ENCODE results near the gene FOXP1.

The FOXP1 gene

GRCh38 chr3:71070497-71071463 lies 512.7 kb downstream of the FOXP1 start:
- no peak for DNase-seq (ENCODE audit: extremely low read depth in 1 of 2, low read depth in 1 of 2)

GRCh38 chr3:71069797-71070196 lies 513.7 kb downstream of the FOXP1 start:
- peak in 1 of 2 donors; percentile 51 for DNase-seq (ENCODE audit: extremely low read depth in 1 of 2, low read depth in 1 of 2)

DNA sequence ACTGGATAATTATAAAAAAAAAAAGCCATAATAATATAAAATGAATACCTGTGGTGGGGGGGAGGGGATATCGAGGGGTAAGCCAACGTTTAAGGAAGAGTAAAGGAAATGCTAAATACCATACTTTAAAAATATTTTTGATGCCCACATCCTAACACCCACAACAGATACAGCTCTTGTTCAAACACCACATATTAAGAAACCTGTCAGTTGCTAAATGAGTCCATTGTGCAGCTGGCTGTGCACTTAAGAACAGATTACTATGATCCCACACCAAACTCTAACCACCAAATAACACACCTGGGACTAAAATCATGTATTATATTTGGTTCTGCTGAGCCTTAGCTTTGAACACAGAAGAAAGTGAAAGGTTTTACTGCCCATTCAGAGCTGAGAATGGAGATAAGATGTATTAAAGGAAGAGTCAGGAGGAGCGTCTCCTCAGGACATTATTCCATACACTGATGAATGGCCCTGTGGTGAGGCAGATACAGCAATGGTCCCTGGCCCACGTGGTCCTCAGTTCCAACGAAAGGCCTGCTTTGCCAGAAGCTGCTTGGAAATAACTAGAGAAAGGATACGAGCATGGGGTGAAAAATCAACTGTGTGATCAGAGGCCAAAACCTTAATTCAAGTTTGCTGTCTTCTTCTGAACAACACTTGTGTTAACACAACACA lies 515.4 kb downstream of the FOXP1 start:
- DNase-seq (ENCODE audit: extremely low read depth in 1 of 2, low read depth in 1 of 2): no peak

DNA sequence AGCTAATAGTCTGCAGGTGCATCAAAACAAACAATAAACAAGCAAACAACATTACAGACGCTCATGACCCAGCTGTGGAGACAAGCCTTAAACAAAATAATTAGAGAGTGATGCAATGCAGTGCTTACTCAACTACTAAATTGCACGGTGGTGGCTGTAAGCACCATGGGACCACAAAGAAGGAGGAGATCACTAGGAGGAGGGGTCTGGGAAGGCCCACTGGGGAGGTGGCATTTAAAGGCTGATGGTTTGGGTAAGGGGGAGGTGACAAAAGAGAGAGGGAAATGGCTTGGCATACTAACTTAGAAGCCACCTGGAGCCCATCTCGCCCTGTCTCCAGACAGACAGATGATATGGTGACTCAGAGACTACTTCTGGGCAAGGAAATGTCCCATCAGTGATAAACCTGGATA lies 516.7 kb downstream of the FOXP1 start:
- DNase-seq (ENCODE audit: extremely low read depth in 1 of 2, low read depth in 1 of 2): no peak

GRCh38 chr3:71066356-71066755 lies 517.2 kb downstream of the FOXP1 start:
- DNase-seq (ENCODE audit: extremely low read depth in 1 of 2, low read depth in 1 of 2): no peak

GRCh38 chr3:71065764-71066013 lies 517.8 kb downstream of the FOXP1 start:
- no peak for DNase-seq (ENCODE audit: extremely low read depth in 1 of 2, low read depth in 1 of 2)

DNA sequence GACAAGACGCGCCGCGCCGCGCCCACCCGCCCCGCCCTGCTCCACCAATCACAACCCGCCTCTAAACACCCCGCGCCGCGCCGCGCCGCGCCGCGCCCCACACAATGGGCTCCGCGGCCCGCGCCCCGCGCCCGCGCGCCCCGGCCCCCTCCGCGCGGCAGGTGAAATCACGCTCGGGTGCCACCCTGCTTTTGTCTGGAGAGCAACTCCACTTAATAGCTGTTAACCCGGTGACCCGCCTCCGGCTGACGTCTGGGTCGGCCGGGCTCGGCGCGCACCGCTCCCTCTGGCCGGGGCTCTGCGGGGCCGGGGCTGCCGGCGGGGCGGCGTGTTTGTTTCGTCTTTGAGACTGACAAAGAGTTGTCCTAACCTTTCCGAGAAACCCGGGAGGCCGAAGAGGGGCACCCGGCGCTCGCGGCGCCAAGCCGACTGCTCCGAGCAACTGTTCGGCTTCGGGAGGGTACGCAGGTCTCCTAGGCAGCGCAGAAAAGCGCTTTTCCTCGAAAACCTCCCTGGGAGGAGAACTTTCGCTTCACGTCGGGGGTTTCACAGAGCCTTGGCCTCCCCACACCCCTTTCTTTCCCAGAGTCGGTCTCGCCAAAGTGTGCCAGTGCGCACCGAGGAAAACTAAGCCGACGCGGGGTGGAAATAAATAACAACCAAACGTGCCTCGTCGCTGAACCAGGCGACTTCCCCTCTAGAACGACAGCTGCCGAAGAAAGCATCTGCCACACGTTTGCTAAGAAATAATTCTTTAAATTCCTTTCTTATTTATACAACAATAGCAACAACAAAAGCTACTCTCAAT lies 518.4 kb downstream of the FOXP1 start:
- DNase-seq (ENCODE audit: extremely low read depth in 1 of 2, low read depth in 1 of 2): peak in 1 of 2 donors; percentile 47

- peak in 1 of 2 donors; percentile 46 for DNase-seq (ENCODE audit: extremely low read depth in 1 of 2, low read depth in 1 of 2)
Observed at GRCh38 chr3:71064291-71064955, 519.1 kb downstream of the FOXP1 start.

GRCh38 chr3:71063773-71064290 lies 519.7 kb downstream of the FOXP1 start:
- no peak for DNase-seq (ENCODE audit: extremely low read depth in 1 of 2, low read depth in 1 of 2)

DNA sequence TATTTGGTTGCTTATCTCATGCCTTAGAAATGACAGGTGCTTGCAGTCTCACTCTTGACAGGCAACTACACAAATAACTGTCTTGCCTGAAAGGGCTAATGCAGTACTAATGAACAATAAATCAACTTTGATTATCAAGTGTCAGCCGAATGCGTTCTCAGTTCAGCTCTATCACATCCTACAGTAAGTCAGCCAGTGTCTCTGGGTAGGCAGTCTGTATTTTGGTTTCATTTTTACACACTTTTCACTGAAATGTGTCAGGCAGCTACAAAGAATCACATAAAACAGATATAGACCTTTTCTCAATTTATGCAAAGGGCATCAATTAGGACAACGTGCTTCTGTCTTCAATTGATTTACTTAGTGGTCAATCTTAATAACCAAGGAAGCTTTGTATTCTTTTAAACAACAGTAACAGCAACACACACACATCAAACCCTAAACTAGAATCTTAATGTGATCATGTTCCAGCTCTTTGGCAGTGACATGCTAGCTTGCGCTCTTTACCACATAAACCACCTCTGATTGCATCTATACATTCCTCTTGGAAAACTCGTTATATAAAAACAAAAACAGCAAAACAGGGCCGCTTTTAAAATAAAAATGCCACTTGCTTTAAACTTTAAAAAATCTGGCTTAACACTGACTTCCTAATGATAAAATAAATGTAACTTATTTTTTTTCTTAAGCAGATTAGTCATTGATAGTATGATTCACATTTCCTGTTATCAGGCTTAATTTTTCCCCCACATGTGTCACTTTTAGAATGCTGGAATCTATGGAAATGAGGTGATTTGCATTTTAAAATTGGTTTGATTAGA lies 520.4 kb downstream of the FOXP1 start:
- no peak for DNase-seq (ENCODE audit: extremely low read depth in 1 of 2, low read depth in 1 of 2)

GRCh38 chr3:71062037-71062932 lies 521.2 kb downstream of the FOXP1 start:
- no peak for DNase-seq (ENCODE audit: extremely low read depth in 1 of 2, low read depth in 1 of 2)

DNA sequence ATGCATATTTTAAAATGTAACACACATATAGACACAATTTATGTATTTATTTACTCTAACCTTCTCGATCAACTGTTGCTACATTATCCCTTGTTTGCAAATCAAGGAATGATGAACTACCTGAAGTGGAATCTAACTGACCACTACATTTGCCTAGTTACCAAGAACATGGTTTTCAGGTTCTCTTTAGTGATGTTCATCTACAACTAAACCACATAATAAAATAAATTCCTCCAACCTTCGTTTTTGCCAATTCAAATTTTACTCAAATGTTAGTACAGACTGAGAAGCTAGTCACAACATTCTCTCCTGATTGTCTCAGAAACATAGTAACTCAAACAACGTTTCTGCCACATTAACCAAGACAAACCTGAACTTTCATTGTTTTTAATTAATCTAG lies 521.9 kb downstream of the FOXP1 start:
- DNase-seq (ENCODE audit: extremely low read depth in 1 of 2, low read depth in 1 of 2): no peak

DNA sequence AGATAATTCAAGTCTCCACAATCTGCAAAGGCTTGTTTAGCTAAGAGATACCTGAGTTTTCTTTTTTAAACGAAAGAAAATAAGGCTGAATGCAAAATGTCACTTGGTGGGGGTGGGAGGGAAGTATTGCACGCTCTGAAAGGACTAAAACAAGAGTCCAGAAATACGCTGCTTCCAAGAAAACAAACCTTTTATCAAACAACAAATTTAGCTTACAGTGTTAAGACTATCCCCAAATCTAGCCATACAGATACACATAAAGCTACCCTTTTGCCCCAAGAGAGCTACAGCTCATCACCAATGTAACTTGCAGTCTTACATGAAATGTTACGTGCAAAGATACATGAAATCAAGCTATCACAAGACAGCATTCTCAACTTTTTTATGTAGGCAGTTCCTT lies 522.5 kb downstream of the FOXP1 start:
- no peak for DNase-seq (ENCODE audit: extremely low read depth in 1 of 2, low read depth in 1 of 2)

DNA sequence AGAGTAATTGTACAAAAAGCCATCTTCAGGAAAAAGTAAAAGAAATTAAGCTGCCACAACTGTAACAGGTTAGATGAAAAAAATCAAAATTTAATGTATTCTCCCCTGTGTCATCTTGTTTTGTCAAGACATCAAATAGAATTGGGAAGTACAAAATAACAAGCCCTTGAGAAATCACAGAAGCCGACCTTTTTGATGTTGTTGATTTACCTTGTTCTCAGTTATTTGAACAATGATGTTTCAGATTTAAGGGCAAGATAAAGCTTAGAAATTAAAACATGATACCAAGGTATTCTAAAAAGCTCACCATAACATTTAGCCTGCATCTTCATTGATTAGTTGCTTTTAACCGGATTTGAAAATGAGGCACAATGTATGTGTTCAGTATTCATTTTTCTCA lies 523.0 kb downstream of the FOXP1 start:
- no peak for DNase-seq (ENCODE audit: extremely low read depth in 1 of 2, low read depth in 1 of 2)

DNA sequence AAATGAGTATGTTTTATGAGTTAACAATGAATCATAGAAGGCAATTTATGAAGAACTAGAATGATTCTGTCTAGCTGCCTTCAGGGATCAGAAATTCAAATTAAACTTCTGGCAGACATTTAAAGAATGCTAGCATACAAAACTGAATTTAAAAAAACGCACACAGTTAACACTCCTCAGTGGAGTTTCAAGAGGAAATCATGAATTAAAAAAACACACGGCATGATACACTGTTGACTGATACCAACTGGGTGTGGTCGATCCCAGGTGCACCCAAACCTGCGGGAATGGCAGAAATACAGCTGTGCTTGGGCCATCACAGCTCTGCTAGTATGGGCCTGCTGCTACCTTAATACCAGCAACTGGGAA lies 526.0 kb downstream of the FOXP1 start:
- no peak for DNase-seq (ENCODE audit: extremely low read depth in 1 of 2, low read depth in 1 of 2)

DNA sequence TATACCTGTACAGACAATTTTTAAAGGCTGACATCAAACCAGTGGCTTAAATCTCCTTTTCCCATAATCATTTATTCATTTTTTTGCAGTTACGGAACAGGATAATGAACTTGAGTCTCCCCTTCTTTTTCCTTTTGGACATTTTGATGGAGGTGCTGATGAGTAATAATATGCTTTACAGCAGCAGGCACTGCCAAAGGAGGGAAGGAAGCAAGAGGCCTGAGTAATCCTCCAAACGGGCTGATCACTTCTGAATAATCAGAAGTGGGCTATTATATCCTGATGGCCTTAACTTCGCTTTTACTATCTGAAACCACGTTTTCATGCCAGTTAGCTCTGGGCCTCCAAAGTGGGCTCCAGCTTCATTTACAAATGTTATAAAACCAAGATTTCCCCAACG lies 527.2 kb downstream of the FOXP1 start:
- DNase-seq (ENCODE audit: extremely low read depth in 1 of 2, low read depth in 1 of 2): no peak

DNA sequence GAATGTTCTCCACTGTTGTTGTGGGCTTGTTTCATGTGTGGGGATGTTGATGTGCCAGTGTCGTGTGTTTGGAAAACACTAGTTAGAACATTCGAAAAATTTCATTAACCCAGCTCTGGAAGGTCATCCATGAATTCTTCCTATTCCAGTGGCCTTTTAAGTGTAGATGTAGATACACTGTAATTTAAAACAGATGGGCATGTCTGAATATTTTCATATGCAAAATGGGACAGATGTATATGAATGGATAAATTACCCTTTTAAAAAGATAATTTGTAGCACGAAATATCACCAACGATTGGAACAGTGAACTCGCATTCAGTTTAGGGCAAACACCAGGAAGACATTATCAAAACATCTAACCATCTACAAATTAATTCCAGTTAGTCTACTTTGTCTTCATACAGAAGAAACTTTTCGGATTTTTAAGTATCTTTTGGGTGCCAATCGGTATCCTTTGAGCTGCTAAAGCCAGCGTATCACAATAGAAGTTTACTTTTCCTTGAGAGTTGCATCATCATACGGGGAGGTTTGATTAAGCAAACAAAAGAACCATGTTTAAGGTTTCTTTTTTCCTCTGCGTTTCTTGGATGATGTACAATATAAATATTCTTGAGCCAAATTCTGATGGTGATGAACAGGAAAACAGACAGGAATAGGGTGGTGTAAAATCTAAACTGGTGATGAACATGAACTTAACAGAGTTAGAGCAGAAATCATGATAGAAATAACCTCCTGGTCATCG lies 528.1 kb downstream of the FOXP1 start:
- no peak for DNase-seq (ENCODE audit: extremely low read depth in 1 of 2, low read depth in 1 of 2)

DNA sequence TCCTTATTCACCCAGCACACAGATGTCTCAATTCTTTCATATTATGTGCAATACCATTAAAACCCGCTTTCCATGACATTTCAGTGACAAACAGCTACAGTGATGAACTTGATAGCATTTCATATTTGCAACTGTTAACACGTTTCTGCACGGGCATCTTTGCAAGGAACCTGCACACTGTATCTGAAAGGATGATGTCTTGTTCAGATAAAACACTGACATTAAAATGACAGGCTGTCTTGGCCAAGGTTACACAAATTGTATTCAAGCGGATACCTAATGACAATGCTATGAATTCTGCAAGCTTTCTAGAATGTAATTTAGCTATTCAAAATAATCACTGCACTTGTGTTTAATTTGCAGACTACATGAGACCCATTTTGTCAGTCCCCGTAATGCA lies 529.2 kb downstream of the FOXP1 start:
- no peak for DNase-seq (ENCODE audit: extremely low read depth in 1 of 2, low read depth in 1 of 2)
